ENCODE results near the gene C5orf15. TPM values are rescaled to one million over a fixed set of nuclear protein-coding genes. Genes with fewer than 3 reads are reported as not detected.
A peak's percentile ranks its signal among the peaks of the same experiment; 100 is the strongest.

Gene C5orf15
- total and polyA plus RNA-seq, 8 donors: 2.9 to 77.8 (median 22.3) TPM

DNA sequence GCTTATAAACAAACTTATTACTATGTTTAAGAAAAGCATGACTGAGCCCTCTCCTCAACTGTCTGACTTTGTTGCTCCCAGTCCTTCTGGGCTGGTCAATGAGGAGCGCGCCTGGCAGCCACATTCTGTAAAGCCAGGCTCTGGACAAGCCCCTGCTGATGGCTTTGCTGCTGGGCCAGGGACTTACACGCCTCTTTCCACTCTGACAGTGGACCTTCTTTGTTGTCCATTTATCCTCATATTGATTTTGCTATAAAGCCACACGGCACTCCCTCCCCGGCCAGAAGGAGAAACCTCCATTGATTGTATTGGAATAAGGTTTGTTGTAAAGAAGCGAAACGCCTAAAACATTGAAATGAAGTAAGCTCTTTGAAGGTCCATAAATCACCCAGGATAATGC, 50.6 kb downstream of the C5orf15 start:
- no peaks in the 10 kb centered on the region for H3K27me3 ChIP-seq
- H3K4me1 ChIP-seq: peaks cover 13 to 28% (median 14%) of the 10 kb centered on the region in 4 donors
- H3K36me3 ChIP-seq: no peaks in the 10 kb centered on the region
- H3K9me3 ChIP-seq: no peaks in the 10 kb centered on the region
- intact Hi-C loops (cut with DNase I; ENCODE audit: low total_unique reads): no loop called here
- H3K4me3 ChIP-seq: no peak overlapping the region
- 69 to 85% (median 75%) methylated on average over 7 of the region's 7 CpGs for WGBS, 5 donors
- TF ChIP-seq POLR2A (IDR thresholded peaks at IDR 0.05) (no peak), EP300 (IDR thresholded peaks at IDR 0.05) (no peak), POLR2AphosphoS5 (IDR thresholded peaks at IDR 0.05) (no peak)
- TF ChIP-seq, protein P1, sequence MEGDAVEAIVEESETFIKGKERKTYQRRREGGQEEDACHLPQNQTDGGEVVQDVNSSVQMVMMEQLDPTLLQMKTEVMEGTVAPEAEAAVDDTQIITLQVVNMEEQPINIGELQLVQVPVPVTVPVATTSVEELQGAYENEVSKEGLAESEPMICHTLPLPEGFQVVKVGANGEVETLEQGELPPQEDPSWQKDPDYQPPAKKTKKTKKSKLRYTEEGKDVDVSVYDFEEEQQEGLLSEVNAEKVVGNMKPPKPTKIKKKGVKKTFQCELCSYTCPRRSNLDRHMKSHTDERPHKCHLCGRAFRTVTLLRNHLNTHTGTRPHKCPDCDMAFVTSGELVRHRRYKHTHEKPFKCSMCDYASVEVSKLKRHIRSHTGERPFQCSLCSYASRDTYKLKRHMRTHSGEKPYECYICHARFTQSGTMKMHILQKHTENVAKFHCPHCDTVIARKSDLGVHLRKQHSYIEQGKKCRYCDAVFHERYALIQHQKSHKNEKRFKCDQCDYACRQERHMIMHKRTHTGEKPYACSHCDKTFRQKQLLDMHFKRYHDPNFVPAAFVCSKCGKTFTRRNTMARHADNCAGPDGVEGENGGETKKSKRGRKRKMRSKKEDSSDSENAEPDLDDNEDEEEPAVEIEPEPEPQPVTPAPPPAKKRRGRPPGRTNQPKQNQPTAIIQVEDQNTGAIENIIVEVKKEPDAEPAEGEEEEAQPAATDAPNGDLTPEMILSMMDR (IDR thresholded peaks at IDR 0.05): no peak
- no peak for DNase-seq
- H3K27ac ChIP-seq: peak overlapping the region in 2 of 5 donors; percentile 26 to 68

DNA sequence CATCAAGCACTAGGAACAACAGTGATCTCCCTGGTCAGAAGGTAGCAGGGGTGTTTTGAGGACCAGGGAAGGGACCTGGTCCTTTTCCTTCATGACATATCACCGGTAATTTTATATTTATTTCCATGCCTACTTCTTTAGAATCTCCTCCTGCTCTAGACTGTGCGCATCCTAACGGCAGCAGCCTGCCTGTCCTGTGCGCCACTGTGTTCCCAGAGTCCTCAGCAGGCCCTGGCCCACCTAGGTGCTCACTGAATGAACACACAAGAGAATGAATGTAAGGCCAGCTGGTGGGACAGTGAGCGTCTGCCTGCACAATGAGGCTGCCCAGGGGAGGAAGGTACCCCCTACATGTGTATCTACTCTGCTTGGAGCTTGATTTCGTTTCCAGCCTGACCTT, 51.5 kb downstream of the C5orf15 start:
- Histone ChIP-seq H3K27ac (peak overlapping the region in 2 of 5 donors; percentile 7 to 68), H3K4me1 (peaks cover 13 to 28% (median 14%) of the 10 kb centered on the region in 4 donors), H3K27me3 (no peaks in the 10 kb centered on the region), H3K4me3 (no peak overlapping the region), H3K36me3 (no peaks in the 10 kb centered on the region), H3K9me3 (no peaks in the 10 kb centered on the region)
- peak in 1 of 2 donors; percentile 30 for DNase-seq
- intact Hi-C loops (cut with DNase I; ENCODE audit: low total_unique reads): no loop called here
- TF ChIP-seq EP300 (IDR thresholded peaks at IDR 0.05): no peak
- no peak for TF ChIP-seq POLR2A (IDR thresholded peaks at IDR 0.05)
- TF ChIP-seq POLR2AphosphoS5 (IDR thresholded peaks at IDR 0.05): no peak
- TF ChIP-seq, protein P1 (IDR thresholded peaks at IDR 0.05): no peak
- WGBS, 5 donors: 47 to 77% (median 65%) methylated on average over 6 of the region's 6 CpGs

DNA sequence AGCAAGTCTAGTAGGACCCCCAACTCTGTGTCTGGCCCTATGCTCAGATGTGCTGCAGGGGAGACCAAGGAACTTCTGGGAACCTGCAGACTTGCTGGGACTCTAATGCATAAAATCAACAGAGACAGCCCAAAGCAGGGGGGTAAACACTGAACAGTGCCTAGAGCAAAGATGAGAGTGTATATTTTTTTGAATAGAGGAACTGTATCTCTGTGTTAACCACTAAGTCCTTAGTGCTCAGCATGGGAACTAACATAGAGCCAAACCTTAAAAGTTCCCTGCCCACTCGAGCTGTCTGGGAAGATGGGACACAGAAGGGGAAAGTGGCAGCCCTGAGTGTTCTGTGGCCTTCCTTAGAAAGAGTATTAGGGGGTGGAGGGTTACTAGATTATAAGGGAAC, 51.9 kb downstream of the C5orf15 start:
- intact Hi-C loops (cut with DNase I; ENCODE audit: low total_unique reads): no loop called here
- Histone ChIP-seq H3K4me3 (no peak overlapping the region), H3K27me3 (no peaks in the 10 kb centered on the region), H3K4me1 (peaks cover 13 to 28% (median 14%) of the 10 kb centered on the region in 4 donors), H3K36me3 (no peaks in the 10 kb centered on the region), H3K27ac (no peak overlapping the region), H3K9me3 (no peaks in the 10 kb centered on the region)
- TF ChIP-seq EP300 (IDR thresholded peaks at IDR 0.05): no peak
- TF ChIP-seq POLR2A (IDR thresholded peaks at IDR 0.05): no peak
- no peak for TF ChIP-seq POLR2AphosphoS5 (IDR thresholded peaks at IDR 0.05)
- TF ChIP-seq, protein P1 (IDR thresholded peaks at IDR 0.05): no peak
- WGBS, 5 donors: 32 to 70% (median 58%) methylated on average over 1 of the region's 1 CpG
- DNase-seq: no peak

DNA sequence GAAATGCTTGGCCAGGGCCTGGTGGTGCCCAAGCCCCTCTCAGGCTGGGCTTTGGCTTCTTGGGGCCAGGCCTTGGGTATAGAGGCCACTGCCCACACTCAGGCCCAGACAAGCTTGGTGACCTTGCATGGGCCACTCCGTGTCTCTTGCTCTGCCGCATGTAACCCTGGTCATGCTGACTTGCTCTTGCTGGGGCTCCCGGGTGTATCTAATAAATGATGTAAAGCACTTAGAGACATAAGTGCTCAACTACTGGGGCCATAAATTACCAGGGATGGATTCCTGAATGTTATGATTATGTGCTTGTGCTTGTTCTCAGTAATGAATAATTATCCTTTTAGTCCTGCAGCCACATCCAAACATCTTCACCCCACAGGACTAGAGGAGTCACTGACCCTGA, 54.0 kb downstream of the C5orf15 start:
- TF ChIP-seq POLR2A (IDR thresholded peaks at IDR 0.05): no peak
- TF ChIP-seq, protein P1 (IDR thresholded peaks at IDR 0.05): no peak
- TF ChIP-seq POLR2AphosphoS5 (IDR thresholded peaks at IDR 0.05): no peak
- no peak for TF ChIP-seq EP300 (IDR thresholded peaks at IDR 0.05)
- intact Hi-C loops (cut with DNase I; ENCODE audit: low total_unique reads): no loop called here
- Histone ChIP-seq H3K36me3 (no peaks in the 10 kb centered on the region), H3K4me3 (no peak overlapping the region), H3K9me3 (no peaks in the 10 kb centered on the region), H3K4me1 (peaks cover 13 to 28% (median 14%) of the 10 kb centered on the region in 4 donors), H3K27me3 (no peaks in the 10 kb centered on the region), H3K27ac (no peak overlapping the region)
- no peak for DNase-seq
- WGBS, 5 donors: 73 to 86% (median 84%) methylated on average over 2 to 3 of the region's 3 CpGs

Data from stomach (tissue), 9 donors.